ENCODE results near the gene DUSP8. TPM values are rescaled to one million over a fixed set of nuclear protein-coding genes. Genes with fewer than 3 reads are reported as not detected.

Gene DUSP8
- total RNA-seq, 1 experiment from 2014 or later, result 10.2 TPM

GRCh38 chr11:1570896-1571759 is 943 bp downstream of the DUSP8 start:
- intact Hi-C loops (cut with micrococcal nuclease), result no loop called here
- H3K9ac ChIP-seq (ENCODE audit: low read length), result peak overlapping the region; percentile 77

GRCh38 chr11:1570531-1570895 is 1.6 kb downstream of the DUSP8 start:
- no peak overlapping the region for H3K27ac ChIP-seq (ENCODE audit: low read depth, low read length)
- no peak for ATAC-seq
- H3K9me3 ChIP-seq (ENCODE audit: control insufficient read depth in 1 of 2, insufficient read depth in 1 of 2, low read depth in 1 of 2, low read length in 2 of 2), result no peaks in the 10 kb centered on the region
- TF ChIP-seq EGR1 (IDR thresholded peaks at IDR 0.05; ENCODE audit: low read depth), result no peak
- no peak for TF ChIP-seq CEBPB (IDR thresholded peaks at IDR 0.05; ENCODE audit: low read depth)
- no peak for TF ChIP-seq POLR2AphosphoS5 (IDR thresholded peaks at IDR 0.05; ENCODE audit: low read depth, low read length)
- TF ChIP-seq TCF7L2 (IDR thresholded peaks at IDR 0.05; ENCODE audit: borderline replicate concordance, extremely low read depth, insufficient read depth, insufficient read length), result no peak
- no peak for TF ChIP-seq SIN3A (IDR thresholded peaks at IDR 0.05; ENCODE audit: low read depth)
- TF ChIP-seq CTCF (IDR thresholded peaks at IDR 0.05 in 2 of 3, conservative IDR thresholded peaks at IDR 0.05 in 1 of 3; ENCODE audit: borderline replicate concordance in 1 of 3, insufficient read depth in 1 of 3, low read depth in 2 of 3, low read length in 2 of 3), result no peak
- no peaks in the 10 kb centered on the region for H4K20me1 ChIP-seq (ENCODE audit: insufficient read depth)
- H3K9ac ChIP-seq (ENCODE audit: low read length), result peak overlapping the region; percentile 77; the same call in 1 of the 2 replicates
- H3K4me1 ChIP-seq (ENCODE audit: control insufficient read depth in 1 of 2, insufficient read depth in 2 of 2, low read length in 2 of 2), result peaks cover 16 to 29% of the 10 kb centered on the region in 2 experiments; a peak in 3 of 4 replicates
- ChIA-PET CTCF (no interaction called here), POLR2A (no interaction called here), RAD21 (ENCODE audit: low non-redundant PET in 1 of 2, low total read pairs in 2 of 2, uncharacterized antibody in 2 of 2, unreplicated experiment in 2 of 2) (no interaction called here)
- peaks cover 3% of the 10 kb centered on the region; the same call in 1 of the 2 replicates for H3K79me2 ChIP-seq (ENCODE audit: insufficient read depth, low read length)
- H3K9me2 ChIP-seq (ENCODE audit: insufficient read depth), result no peaks in the 10 kb centered on the region
- TSS peak; percentile 61 for BruUV-seq (replicated peaks)
- H3K27me3 ChIP-seq (ENCODE audit: insufficient read depth, low read length), result no peaks in the 10 kb centered on the region
- intact Hi-C loops (cut with micrococcal nuclease), result no loop called here
- H3K4me2 ChIP-seq (ENCODE audit: low read length), result peak overlapping the region; percentile 88
- H3K36me3 ChIP-seq (ENCODE audit: control insufficient read depth in 1 of 2, insufficient read depth in 2 of 2, low read length in 2 of 2), result no peaks in the 10 kb centered on the region
- DNase-seq (ENCODE audit: low read depth, low spot score), result no peak
- peak overlapping the region; percentile 65 to 70; a peak in 2 of 4 replicates for H3K4me3 ChIP-seq (replicated peaks in 1 of 2; ENCODE audit: low read depth in 1 of 2, low read length in 2 of 2)
- H2AFZ ChIP-seq (ENCODE audit: low read depth, low read length, poor library complexity, severe bottlenecking), result no peak overlapping the region

More at GRCh38 chr11:1570896-1571759, 943 bp downstream of the DUSP8 start:
- BruUV-seq (replicated peaks), result no TSS peak
- Histone ChIP-seq H3K27me3 (ENCODE audit: insufficient read depth, low read length) (no peaks in the 10 kb centered on the region), H3K27ac (ENCODE audit: low read depth, low read length) (peak overlapping the region; percentile 49; the same call in 1 of the 2 replicates), H3K4me3 (replicated peaks in 1 of 2; ENCODE audit: low read depth in 1 of 2, low read length in 2 of 2) (peak overlapping the region; percentile 65 to 70), H3K79me2 (ENCODE audit: insufficient read depth, low read length) (peaks cover 3% of the 10 kb centered on the region; the same call in 1 of the 2 replicates), H2AFZ (ENCODE audit: low read depth, low read length, poor library complexity, severe bottlenecking) (no peak overlapping the region), H3K9me2 (ENCODE audit: insufficient read depth) (no peaks in the 10 kb centered on the region), H4K20me1 (ENCODE audit: insufficient read depth) (no peaks in the 10 kb centered on the region), H3K9me3 (ENCODE audit: control insufficient read depth in 1 of 2, insufficient read depth in 1 of 2, low read depth in 1 of 2, low read length in 2 of 2) (no peaks in the 10 kb centered on the region), H3K4me2 (ENCODE audit: low read length) (peak overlapping the region; percentile 88), H3K36me3 (ENCODE audit: control insufficient read depth in 1 of 2, insufficient read depth in 2 of 2, low read length in 2 of 2) (no peaks in the 10 kb centered on the region), H3K4me1 (ENCODE audit: control insufficient read depth in 1 of 2, insufficient read depth in 2 of 2, low read length in 2 of 2) (peaks cover 16 to 29% of the 10 kb centered on the region in 2 experiments; a peak in 3 of 4 replicates)
- ChIA-PET POLR2A (no interaction called here), CTCF (no interaction called here), RAD21 (ENCODE audit: low non-redundant PET in 1 of 2, low total read pairs in 2 of 2, uncharacterized antibody in 2 of 2, unreplicated experiment in 2 of 2) (no interaction called here)
- DNase-seq (ENCODE audit: low read depth, low spot score) (no peak), ATAC-seq (no peak)
- TF ChIP-seq ZFX (IDR thresholded peaks at IDR 0.05) (0 out of 2 replicates have a peak, but pooled peaks have one; percentile 38), ELF1 (IDR thresholded peaks at IDR 0.05; ENCODE audit: borderline replicate concordance, low read depth) (no peak)

Data from HCT116 (cell line).